HTERT RPE-1 (cell line): ENCODE measurements around the gene GAMT.
"Not testable (repeated sequence)": the region's sequence is repeated elsewhere in the genome, so short reads cannot be mapped to it uniquely, and the experiment has no call there.

ENCODE experiments used
- in situ Hi-C: fragments of 300-500 bp; cut with MboI; formaldehyde crosslinking; loops from 4 replicates; pipeline ENCODE4 v1.14.3; 2020; ENCODE audit warnings: low sequenced_read_pairs

The GAMT gene

DNA sequence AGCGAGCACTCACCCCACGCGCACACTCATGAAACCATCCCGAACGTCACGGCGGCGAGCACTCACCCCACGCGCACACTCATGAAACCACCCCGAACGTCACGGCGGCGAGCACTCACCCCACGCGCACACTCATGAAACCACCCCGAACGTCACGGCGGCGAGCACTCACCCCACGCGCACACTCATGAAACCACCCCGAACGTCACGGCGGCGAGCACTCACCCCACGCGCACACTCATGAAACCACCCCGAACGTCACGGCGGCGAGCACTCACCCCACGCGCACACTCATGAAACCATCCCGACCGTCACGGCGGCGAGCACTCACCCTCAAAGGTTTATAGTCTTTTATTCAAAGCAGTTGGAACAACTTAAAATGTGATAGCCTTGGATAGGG lies 18.7 kb upstream of the GAMT start:
- in situ Hi-C loops, result not testable (repeated sequence)

DNA sequence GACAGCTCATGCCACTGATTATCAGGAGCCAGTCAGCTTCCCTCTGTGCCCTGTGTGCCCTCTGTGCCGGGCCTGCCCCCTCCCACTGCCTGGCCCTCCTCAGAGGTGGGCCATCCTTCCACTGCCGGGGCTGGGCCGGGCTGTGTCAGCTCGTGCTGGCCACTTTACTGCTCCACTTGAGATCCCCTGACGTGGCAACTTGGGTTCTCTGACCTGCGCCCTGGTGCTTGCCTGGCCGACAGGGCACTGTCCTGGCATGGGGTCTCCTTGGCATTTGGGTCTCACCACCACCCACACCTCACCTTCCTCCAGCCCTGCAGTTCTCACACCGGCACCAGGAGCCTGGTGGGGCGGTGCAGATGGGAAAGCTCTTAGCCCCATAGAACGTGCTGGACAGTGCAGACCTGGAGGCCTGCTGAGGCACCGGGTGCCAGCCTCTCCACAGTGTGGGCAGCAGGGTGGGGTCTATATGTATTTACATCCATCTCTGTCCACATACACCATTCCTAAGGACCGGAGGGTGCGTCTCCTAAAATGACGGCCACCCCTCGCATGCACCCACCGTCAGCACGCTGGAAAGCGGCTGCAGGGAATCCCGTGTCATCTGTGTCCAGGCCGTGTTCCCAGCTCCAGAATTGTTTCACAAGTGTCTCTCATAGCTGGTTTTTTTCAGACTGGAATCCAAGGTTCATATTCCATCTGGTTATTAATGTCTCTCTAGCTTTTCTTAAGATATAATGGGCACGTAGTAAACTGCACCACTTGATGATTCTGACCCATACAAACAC lies 17.8 kb upstream of the GAMT start:
- in situ Hi-C loops, result no loop called here

DNA sequence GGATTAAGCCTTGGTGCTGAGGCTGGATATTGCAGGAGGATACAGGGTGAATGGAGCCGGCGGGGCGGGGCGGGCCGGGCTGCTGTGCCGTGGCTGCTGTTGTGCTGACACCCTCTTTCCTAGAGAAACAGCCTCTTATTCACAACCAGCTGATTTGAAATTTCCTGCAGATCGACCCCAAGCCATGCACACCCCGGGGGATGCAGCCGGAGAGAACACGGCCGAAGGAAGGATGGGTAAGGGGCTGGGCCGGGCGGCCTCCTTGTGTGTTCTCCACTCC lies 17.1 kb upstream of the GAMT start:
- in situ Hi-C loops, result no loop called here

DNA sequence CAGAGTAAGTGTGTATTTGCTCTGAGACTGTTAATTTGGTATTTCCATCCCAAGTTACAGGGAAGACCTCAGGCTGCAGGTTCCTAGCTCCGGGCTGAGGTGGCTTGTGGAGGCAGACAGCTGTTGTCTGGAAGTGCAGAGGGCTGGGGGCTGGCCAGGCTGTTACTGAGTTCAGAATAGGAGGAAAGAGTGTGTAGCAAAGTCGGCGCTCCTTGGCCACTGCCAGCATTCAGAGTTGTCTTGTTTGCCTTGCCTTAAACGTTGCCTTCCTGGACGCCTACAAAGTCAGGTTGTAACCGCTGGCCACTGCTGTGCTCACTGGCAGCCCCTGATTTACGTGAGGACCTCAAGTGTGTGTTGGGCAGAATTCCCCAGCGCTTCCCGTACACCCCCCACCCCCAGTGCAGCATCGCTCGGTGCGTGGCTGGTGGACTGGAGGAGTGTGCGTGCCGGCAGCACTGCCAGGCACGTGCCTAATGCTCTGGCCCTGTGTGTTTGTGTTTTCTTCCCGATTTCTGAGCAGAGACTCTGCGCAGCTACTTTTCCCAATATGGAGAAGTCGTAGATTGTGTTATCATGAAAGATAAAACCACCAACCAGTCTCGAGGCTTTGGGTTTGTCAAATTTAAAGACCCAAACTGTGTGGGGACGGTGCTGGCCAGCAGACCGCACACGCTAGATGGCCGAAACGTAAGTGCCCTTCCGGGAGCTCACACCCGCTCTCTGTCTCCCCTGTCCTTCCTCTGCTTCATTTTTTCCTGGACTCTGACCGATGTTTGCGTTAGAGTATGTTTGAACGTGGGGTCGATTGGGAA lies 16.5 kb upstream of the GAMT start:
- in situ Hi-C loops, result no loop called here

DNA sequence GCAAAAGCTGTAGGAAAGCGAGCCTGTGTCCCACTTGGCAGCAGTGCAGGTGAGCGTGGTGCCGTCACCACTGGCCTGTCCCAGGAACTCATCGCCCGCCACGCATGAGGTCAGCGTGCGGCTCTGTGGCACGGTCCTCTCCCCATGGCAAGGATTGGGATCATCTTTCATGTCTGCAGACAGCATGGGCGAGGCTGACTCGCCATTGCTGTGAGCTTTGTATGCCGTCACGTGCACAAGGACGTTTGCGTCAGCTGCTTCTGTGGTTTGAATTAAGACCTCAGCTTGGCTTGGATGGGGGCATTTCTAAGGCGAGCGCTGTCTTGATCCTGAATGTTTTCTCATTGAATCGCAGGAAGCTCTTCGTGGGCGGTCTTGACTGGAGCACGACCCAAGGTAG lies 15.8 kb upstream of the GAMT start:
- in situ Hi-C loops, result no loop called here

DNA sequence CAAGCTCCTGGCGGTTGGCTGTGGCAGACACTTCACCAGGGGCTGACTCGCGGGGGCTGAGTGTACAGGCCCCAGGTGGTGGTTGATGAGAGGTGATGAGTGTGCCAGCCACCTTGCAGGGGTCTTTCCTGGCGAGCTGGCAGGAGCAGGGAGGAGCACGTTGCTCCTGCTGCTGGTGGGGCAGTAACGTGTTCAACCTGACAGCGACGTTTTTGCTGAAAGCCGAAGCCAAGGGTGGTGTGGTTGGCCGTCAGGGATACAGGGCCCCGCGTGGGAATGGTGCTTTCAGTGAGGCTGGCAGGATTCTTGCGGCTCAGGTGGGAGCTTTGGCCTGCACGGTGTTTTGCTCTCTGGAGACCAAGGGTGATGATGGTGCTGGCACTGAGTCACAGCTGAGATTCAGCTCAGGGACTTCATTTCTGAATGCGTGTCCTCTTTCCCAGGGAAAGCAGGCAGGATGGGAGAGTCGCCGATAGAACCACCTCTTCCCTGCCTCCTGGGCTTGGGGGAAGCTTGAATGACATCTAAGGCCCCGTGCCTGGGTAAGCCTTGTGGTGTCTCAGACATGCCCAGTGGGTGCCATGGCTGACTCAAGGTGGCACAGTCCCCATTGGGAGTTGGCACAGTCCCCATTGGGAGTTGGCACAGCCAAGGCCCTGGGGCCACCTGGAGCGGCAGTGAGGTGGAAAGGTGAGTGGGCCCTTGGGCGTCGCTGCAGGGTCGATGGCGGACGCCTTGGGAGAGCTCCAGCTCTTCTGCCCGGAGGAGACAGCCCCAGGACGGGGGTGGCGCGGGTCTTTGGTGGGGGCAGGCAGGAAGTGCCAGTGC lies 14.9 kb upstream of the GAMT start:
- in situ Hi-C loops, result no loop called here

DNA sequence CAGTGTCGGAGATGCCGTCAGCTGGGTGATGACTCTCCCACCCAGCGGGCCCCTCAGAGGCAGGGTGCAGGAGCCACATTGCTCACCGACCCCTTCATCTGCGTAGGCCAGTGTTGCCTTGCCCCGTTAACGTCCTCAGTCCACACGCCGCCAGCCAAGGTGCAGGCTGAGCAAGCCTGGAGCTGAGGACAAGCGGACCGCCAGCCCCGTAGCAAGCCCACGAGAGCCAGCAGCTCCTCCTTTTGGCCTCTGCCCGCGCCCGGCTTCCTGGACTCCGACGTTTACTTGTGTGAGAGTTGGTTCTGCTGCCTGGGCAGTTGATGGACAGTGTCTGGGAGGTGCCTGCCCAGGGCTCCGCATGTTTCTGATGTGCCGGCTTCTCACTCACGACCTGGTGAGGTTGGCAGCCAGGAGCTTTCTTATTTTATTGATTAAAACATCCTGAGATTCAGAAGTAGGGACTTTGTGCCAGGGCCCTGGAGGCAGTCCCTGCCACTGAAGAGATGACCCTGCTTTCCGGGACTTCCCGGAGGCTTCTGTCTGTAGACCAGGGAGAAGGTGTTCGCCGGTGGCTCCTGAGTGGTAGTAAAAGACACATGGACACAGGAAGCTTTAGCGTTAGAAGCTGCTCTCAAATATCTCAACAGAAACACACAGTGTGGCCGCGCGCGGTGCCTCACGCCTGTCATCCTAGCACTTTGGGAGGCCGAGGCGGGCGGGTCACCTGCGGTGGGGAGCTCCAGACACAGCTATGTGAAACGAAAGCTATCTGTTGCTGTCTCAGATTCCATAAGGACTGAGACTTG lies 11.9 kb upstream of the GAMT start:
- in situ Hi-C loops, result no loop called here

DNA sequence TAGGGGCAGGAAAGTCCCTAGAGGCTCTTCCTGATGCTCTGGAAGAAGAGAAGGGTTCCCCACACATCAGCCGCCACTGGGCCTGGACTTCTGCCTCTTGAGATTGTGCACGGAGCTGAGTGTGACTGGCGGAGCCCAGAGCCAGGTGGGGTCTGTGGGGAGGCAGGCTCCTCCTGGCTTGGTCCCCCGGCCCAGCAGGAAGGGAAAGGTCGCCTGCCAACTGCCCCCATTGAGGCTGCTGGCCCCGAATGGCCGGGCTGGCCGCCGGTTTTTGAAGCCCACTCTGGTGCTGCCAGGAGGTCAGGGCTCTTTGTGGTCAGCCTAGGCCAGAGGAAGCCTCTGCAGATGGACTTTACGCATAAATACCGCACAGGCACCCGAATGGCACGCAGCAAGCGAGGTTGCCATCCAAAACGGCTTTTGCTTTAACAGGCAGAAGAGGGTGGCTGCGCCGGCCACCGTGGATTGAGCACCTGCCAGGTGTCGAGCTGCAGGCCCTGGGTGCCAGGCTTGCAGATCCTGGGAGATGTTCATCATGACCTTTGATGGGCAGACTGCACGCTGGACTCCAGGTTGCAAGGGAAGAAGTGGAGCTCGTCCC lies 11.1 kb upstream of the GAMT start:
- in situ Hi-C loops, result no loop called here

DNA sequence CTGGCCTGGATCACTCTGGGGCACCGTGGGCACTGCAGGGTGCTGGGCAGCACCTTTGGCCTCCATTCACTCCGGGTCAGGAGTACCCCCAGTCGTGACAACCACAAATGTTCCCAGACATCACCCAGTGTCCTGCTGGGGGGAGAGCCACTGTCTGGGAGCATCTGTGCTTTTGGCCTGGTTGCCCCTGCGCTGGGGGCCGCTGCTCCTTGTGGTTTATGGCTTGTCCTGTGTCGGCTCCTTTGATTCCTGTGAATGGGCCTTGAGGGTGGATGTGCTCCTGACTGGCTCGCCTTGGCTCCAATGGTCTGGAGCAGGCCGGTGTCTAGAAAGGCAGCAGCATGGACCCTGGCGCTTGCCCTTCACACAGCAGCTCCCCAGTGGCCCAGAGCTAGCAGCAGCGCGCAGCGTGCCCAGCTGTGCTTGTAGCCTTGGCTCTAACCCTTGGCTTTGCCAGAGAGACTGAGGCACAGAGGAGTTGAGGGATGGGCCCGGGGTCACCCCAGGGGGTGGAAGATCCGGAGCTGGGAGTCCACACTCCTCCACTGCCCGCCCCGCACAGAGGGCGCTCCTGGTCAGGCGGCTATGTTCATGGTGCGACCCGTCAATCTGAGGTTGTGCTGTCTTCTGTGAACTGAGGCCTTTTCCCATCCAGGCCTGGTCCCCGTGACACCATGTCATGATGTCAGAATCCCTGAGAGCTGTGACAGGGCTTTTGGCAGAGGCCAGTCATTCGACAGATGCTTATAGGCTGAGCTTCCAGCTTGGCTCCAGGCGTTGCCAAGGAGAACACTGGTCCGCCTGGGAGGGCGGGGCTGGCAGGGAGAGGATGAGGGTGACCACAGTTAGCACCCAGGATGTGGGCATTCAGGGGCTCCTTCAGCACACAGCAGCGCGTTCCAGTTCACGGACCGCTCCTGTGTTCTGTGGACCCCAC lies 10.2 kb upstream of the GAMT start:
- in situ Hi-C loops, result no loop called here

DNA sequence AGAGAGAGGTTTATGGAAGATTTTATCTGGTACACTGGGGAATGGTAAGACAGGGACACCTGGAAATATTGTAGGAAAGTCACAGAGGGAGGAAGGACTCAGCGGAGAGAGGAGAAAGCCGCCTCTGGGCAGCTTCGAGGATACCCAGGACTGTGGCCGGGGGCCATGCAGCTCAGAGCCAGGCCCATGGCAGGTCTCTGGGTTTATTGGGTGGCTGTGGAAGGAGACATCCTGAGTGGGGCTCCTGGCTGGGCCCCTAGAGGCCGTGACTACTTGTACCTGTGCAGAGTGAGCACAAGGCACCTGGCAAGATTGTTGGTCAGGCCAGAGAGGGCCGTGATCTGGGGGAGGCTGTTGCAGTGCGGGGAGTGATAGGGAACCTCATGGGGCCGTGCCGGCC lies 9.4 kb upstream of the GAMT start:
- in situ Hi-C loops, result no loop called here

DNA sequence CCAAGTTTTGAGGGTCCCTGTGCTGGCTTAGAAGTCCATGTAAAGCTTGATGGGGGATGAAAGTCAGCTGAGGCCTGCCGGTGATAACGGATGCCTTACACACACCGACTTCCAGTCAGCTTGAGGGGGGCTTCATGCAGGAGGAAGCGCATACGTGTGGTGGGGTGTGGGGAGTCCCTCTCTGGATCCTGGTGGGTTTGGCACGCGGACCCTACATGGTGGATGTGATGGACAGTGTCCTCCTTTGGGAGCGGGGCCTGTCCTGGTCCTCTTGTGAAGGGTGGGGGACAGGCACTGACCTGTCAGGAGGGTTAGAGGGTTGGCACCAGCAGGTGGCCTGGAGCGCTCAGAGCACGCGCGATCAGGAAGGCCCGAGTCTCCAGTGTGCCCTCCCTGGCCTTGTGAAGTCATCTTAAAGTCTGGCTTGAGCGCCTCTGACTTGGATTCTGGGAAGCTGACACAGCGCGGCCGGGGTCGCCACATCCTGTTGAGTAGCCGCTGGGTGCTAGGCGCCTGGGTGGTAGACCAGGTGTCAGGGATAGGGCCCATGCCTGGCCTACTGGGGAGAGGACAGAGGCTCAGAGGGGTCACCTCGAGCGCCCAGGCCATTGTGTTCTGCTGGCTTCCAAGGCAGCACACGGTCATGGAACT lies 8.9 kb upstream of the GAMT start:
- in situ Hi-C loops, result no loop called here

DNA sequence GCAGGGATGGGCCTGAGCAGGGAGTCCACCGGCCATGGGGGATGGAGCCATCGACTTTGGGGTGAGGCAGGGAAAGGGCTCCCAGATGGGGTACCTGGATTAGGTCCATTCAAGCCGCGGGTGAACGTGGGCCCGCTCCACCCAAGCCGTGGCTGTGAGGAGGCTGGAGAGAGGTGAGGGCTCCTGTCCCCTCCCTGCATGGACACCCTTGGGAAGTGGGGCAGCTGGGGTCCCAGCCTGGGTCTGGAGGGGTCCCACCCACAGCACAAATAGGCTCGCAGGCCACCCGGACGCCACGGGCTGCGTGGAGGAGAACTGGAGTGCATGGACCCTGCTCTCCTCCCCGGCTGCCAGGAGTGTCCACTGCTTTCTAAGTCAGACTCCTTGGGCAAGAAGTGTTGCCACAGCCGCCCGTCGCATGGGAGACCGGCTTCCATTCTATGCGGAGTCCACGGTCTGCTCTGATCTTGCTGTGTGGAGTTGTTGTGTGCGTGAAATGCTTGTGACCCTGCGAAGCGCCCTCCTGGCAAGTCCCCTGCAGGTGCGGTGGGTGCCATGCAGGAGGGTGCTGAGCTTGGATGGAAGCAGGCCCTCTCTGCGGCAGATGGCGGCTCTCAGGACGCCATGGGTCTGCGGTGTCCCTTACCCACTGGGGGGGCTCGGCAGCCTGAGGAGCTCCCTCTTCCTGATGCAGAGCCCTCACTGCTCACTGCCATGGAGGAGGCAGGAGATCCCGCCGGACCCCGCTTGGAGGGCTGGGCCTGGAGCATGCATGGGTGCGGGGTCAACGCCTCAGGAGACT lies 8.1 kb upstream of the GAMT start:
- in situ Hi-C loops, result no loop called here

DNA sequence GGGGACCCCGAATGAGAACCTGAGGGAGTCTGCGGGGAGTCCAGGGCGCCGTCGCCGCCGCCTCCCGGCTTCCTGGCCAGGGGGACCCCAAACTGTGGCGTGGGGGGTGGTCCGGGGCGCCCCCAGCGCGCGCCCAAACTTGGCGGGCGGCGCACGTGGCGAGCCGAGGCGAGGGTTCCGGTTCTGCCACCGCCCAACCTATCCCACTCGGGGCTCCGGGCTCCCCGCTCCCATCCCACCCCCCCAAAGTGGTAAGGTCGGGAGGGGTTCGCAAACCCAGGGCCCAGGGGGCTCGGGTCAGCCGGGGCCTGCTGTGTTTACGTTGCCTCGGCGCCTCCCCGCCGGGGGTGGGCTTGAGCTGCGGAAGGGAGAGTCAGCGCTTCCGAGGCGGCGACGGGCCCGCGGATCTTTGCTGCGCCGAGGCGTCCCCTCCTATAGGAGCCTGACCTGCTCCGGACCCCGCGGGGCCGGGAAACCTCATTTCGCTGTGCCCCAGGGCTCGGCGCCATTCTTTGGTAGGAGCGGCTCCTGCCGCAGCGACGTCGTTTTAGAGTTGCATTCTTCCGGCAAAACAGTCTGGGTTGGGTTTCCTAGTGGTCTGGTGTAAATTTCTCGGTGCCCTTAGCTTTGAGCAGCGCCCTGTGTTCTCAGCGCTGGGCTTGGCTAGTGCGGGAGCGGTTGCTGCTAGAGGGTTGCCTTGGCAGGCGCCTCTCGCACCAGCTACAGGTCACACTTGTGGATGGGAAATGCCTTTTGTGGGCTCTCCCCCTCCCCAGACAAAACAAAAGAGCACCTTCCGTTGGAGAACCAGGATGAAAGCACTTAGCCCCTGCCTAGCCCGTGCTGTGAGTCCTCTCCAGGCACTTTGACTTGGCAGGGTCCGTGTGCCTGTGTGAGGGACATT lies 7.2 kb upstream of the GAMT start:
- in situ Hi-C loops, result no loop called here

DNA sequence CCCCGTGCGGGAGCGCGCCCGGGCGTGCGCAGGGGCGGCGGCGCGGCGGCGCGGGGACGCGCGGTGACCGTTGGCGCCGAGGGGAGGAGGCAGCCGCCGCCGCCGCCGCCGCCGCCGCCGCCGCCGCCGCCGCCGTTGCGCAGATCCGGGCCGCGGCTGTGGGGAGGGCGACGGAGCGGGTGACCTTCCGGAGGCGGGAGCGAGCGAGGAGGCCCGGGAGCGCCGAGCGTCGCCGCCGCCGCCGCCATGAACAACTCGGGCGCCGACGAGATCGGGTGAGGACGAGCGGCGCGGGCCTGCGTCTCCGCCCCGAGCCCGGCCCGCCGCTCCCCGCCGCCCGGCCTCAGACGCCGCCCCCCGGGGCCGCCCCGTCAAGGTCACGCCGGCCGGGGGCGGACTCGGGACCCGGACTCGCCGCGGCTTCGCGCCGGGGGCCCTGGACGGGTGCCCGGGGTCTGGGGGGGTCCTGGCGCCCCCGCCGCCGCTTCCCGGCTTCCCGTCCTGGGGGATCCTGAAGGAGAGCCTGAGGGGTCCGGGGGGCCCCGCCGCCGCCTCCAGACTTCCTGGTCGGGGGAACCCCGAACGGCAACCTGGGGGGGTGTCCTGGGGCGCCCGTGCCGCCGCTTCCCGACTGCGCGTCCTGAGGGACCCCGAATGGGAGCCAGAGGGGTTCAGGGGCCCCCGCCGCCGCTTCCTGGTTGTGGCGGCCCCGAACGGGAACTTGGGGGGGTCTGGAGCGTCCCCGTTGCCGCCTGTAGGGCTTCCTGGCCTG lies 6.4 kb upstream of the GAMT start, which contains the start of gene DAZAP1:
Gene DAZAP1, plus strand, starts transcription at position 59 of the 772 bp plus-strand sequence. Its CDS starts 188 bp downstream, at position 247.
- in situ Hi-C loops, result no loop called here

DNA sequence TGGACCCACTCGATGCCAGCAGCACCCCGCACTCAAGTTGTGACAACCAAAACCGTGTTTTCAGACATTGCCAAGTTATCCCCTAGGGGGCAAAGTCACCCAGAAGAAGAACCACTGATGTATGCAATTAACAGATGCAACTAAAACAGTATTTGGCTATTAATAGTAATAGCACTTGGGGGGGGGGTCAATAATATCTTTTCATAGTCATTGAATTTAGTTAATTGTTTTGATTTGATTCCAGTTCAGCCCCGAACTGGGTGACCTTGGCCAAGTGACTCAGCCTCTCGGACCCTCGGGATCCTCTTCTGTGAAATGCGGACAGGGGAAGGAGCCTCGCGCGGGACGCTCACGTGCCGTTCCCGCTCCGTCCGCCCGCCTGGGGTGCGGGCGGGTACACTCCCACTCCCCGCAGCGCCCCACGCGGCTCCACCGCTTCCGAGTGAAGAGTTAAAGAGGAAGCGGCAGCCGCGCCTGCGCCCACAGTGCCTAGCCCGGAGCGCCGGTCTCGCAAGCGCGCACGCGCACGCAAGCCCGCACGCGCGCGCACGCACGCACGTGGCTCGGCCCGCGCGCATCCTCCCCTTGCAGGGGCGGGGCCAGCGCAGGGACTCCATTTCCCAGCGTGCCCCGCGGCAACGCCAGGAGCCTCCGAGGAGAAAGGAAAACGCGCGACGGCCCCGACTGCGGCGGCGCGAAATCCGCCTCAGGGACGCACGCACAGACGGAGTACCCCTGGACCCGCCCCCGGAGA lies 5.6 kb upstream of the GAMT start:
- in situ Hi-C loops, result no loop called here
